A549 (cell line): Measurements from ENCODE around the gene YDJC. TPM values are rescaled to one million over a fixed set of nuclear protein-coding genes. Genes with fewer than 3 reads are reported as not detected.

ENCODE experiments used
- ATAC-seq, 2 experiments: fragments of 200-7000 bp in 1 of 2; fragments of >200 bp in 1 of 2; cut with Nextera tagmentation in 1 of 2; cut with Tn5 transposase in 1 of 2; 3 replicates each; pipeline versions ENCODE4 v1.8.0 to v1.9.1; 2018 to 2020; ENCODE audit warnings: mild to moderate bottlenecking in 1 of 2, moderate library complexity in 1 of 2
- CTCF ChIA-PET: fragments of 300-600 bp; sonication (Branson Sonifier 250); formaldehyde crosslinking; extraction: SDS; loops from one replicate; lab custom pipeline; 2021; ENCODE audit warnings: antibody characterized with exemption, inconsistent platforms; lab: Yijun Ruan, JAX
- POLR2A ChIA-PET: fragments of 350-600 bp; formaldehyde crosslinking; extraction: SDS; loops from one replicate; lab custom pipeline; 2021; ENCODE audit warnings: antibody characterized with exemption, inconsistent platforms; lab: Yijun Ruan, JAX
- DNase-seq, 2 experiments: peaks; one replicate each; pipeline versions ENCODE4 v3.0.0 to v3.0.0-alpha.2; 2011 to 2016; ENCODE audit warnings: low read depth in 1 of 2, low spot score in 1 of 2
- FAIRE-seq: peaks from 2 replicates; lab custom pipeline; 2011; peaks lifted over from hg19 to GRCh38; lab: Jason Lieb, UNC
- H3K27ac ChIP-seq, 2 experiments: fragments of >200 bp; sonication (Bioruptor Twin); formaldehyde crosslinking; 3 replicates each; pipeline ENCODE4 v1.5.1; 2016 to 2017
- H3K4me1 ChIP-seq: fragments of >200 bp; sonication (Bioruptor Twin); formaldehyde crosslinking; 3 replicates; pipeline ENCODE4 v1.6.1; 2016
- H3K4me2 ChIP-seq: fragments of >200 bp; sonication (Bioruptor Twin); formaldehyde crosslinking; 3 replicates; pipeline ENCODE4 v1.6.1; 2016
- H3K4me3 ChIP-seq: fragments of >200 bp; sonication (Bioruptor Twin); formaldehyde crosslinking; 3 replicates; pipeline ENCODE4 v1.5.1; 2016
- H3K9me3 ChIP-seq: fragments of >200 bp; sonication (Bioruptor Twin); formaldehyde crosslinking; 3 replicates; pipeline ENCODE4 v1.6.1; 2016
- CBX2 ChIP-seq: fragments of 200-600 bp; sonication (generic); IDR thresholded peaks from 2 replicates; pipeline ENCODE4 v1.6.1; 2016; ENCODE audit warnings: low read depth, mild to moderate bottlenecking, borderline replicate concordance
- CHD4 ChIP-seq: fragments of 200-600 bp; sonication (generic); IDR thresholded peaks from 2 replicates; pipeline ENCODE4 v1.6.1; 2016; ENCODE audit warnings: antibody characterized with exemption, mild to moderate bottlenecking, borderline replicate concordance
- EP300 ChIP-seq, 2 experiments: fragments of >200 bp; sonication (Bioruptor Twin); formaldehyde crosslinking; IDR thresholded peaks; 2 replicates in 1 of 2; 3 replicates in 1 of 2; pipeline ENCODE4 v1.6.1; 2016 to 2017
- FOXS1 ChIP-seq: fragments of 250-450 bp; sonication (Bioruptor Pico); IDR thresholded peaks from 2 replicates; pipeline ENCODE4 v1.5.0; 2020; ENCODE audit warnings: mild to moderate bottlenecking, moderate library complexity
- GATA3 ChIP-seq: IDR thresholded peaks from 2 replicates; pipeline ENCODE4 v1.6.1; 2012; ENCODE audit warnings: borderline replicate concordance
- HMGXB4 ChIP-seq: fragments of 250-450 bp; sonication (Bioruptor Pico); IDR thresholded peaks from 2 replicates; pipeline ENCODE4 v1.5.0; 2021; ENCODE audit warnings: mild to moderate bottlenecking, moderate library complexity, borderline replicate concordance
- HOXB13 ChIP-seq: fragments of 250-450 bp; sonication (Bioruptor Pico); IDR thresholded peaks from 2 replicates; pipeline ENCODE4 v1.5.0; 2020; ENCODE audit warnings: low read depth, mild to moderate bottlenecking, moderate library complexity
- HOXB5 ChIP-seq: fragments of 250-450 bp; sonication (Bioruptor Pico); IDR thresholded peaks from 2 replicates; pipeline ENCODE4 v1.5.0; 2020; ENCODE audit warnings: mild to moderate bottlenecking, moderate library complexity
- KDM1A ChIP-seq: fragments of 200-600 bp; sonication (generic); IDR thresholded peaks from 2 replicates; pipeline ENCODE4 v1.6.1; 2016; ENCODE audit warnings: low read depth, mild to moderate bottlenecking
- RNF2 ChIP-seq: fragments of 200-600 bp; sonication (generic); IDR thresholded peaks from 2 replicates; pipeline ENCODE4 v1.6.1; 2016; ENCODE audit warnings: low read depth, mild to moderate bottlenecking, antibody characterized with exemption, moderate library complexity, borderline replicate concordance
- SMC3 ChIP-seq: fragments of >200 bp; sonication (Bioruptor Twin); formaldehyde crosslinking; IDR thresholded peaks from 3 replicates; pipeline ENCODE4 v1.6.1; 2018; ENCODE audit warnings: inconsistent platforms
- SREBF2 ChIP-seq: fragments of 450-650 bp; IDR thresholded peaks from 2 replicates; pipeline ENCODE4 v1.6.1; 2014; ENCODE audit warnings: mild to moderate bottlenecking, moderate library complexity
- TP53 ChIP-seq: fragments of 250-450 bp; sonication (Bioruptor Pico); IDR thresholded peaks from 2 replicates; pipeline ENCODE4 v1.5.0; 2021; ENCODE audit warnings: mild to moderate bottlenecking, moderate library complexity
- ZSCAN20 ChIP-seq: fragments of 250-450 bp; sonication (Bioruptor Pico); IDR thresholded peaks from 2 replicates; pipeline ENCODE4 v1.8.0; 2022; ENCODE audit warnings: mild to moderate bottlenecking, moderate library complexity
- WGBS: methylation state at CpG from one replicate; pipeline ENCODE4 v1.1.6; 2017; ENCODE audit errors: missing lambda C conversion rate; 5-methylcytosine and 5-hydroxymethylcytosine counted together
- polyA plus RNA-seq, 4 experiments: library from polyadenylated mRNA; depleted of rRNA in 3 of 4; stranded (reverse); fragments of >200 nt; fragmentation: RNase III in 1 of 4; extraction: RNeasy Plus Mini Kit Qiagen cat#74134 plus additional on column Dnase treatment in 1 of 4; gene quantifications; 2 replicates in 3 of 4; 3 replicates in 1 of 4; pipeline ENCODE4 v1.2.3, GENCODE V29; 2011 to 2017
- TF ChIP-seq, protein P1 (sequence below): fragments of >200 bp; sonication (Bioruptor Twin); formaldehyde crosslinking; IDR thresholded peaks from 3 replicates; pipeline ENCODE4 v1.5.1; 2016
- TF ChIP-seq, protein P2 (sequence below): IDR thresholded peaks from 2 replicates; pipeline ENCODE4 v1.6.1; 2012; ENCODE audit warnings: low read depth, borderline replicate concordance

Gene YDJC
- polyA plus RNA-seq, 2 of the 4 experiments (the other 2 are of a cell fraction): 24.8 to 28.3 TPM

DNA sequence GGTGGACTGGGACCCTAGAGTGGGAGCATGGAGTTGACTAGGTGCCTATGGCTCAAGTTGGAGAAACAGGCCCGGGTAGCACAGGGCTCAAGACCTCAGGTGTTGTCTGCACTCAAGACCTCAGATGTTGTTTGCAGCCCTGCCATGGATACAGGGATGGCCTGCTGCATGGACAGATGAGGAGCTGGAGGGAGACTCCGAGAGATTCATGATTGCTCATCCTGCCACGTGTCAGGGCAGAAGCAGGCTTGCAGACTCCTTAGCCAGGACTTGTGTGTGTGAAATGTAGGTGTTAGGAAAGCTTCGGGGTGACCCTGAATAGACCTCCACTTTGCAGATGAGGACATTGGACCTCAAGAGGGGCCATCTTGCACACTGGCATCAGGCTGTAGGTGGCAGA, 3.7 kb upstream of the YDJC start:
- POLR2A ChIA-PET: no interaction called here
- FAIRE-seq (no peak), ATAC-seq (no peak)

GRCh38 chr22:21632931-21633330, 3.1 kb upstream of the YDJC start:
- Histone ChIP-seq H3K4me2 (no peak overlapping the region), H3K4me1 (peaks cover 9% of the 10 kb centered on the region; the same call in 1 of the 3 replicates), H3K27ac (no peak overlapping the region), H3K9me3 (no peaks in the 10 kb centered on the region), H3K4me3 (no peak overlapping the region)
- WGBS: 93% methylated on average over 18 of the region's 18 CpGs
- ATAC-seq: no peak
- TF ChIP-seq RNF2: no peak
- no peak for TF ChIP-seq TP53 (CRISPR knock-in tag)
- TF ChIP-seq ZSCAN20 (CRISPR knock-in tag): no peak
- no peak for TF ChIP-seq SREBF2
- no peak for TF ChIP-seq KDM1A
- no peak for TF ChIP-seq EP300 (IDR thresholded peaks at IDR 0.05)
- no peak for TF ChIP-seq HOXB13 (CRISPR knock-in tag)
- TF ChIP-seq, protein P1, sequence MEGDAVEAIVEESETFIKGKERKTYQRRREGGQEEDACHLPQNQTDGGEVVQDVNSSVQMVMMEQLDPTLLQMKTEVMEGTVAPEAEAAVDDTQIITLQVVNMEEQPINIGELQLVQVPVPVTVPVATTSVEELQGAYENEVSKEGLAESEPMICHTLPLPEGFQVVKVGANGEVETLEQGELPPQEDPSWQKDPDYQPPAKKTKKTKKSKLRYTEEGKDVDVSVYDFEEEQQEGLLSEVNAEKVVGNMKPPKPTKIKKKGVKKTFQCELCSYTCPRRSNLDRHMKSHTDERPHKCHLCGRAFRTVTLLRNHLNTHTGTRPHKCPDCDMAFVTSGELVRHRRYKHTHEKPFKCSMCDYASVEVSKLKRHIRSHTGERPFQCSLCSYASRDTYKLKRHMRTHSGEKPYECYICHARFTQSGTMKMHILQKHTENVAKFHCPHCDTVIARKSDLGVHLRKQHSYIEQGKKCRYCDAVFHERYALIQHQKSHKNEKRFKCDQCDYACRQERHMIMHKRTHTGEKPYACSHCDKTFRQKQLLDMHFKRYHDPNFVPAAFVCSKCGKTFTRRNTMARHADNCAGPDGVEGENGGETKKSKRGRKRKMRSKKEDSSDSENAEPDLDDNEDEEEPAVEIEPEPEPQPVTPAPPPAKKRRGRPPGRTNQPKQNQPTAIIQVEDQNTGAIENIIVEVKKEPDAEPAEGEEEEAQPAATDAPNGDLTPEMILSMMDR: no peak
- FAIRE-seq: no peak
- POLR2A ChIA-PET: no interaction called here
- no peak for DNase-seq
- CTCF ChIA-PET: interaction anchor here (9.7 kb wide), 1 partner anchor 8 kb away, joined by 133 read pairs; the partner anchor contains the start of gene SDF2L1

More for the DNA sequence above, 3.7 kb upstream of the YDJC start:
- H3K4me2 ChIP-seq: no peak overlapping the region
- peaks cover 3% of the 10 kb centered on the region; the same call in 1 of the 3 replicates for H3K4me1 ChIP-seq
- WGBS: 88% methylated on average over 1 of the region's 4 CpGs
- DNase-seq: no peak
- TF ChIP-seq CBX2 (no peak), HOXB5 (no peak), CHD4 (no peak)
- no peak overlapping the region for H3K27ac ChIP-seq
- no peak overlapping the region for H3K4me3 ChIP-seq
- no peaks in the 10 kb centered on the region for H3K9me3 ChIP-seq
- CTCF ChIA-PET: interaction anchor here (0.9 to 9.7 kb wide), 3 partner anchors 8 to 14 kb away, joined by 3 to 133 read pairs (median 21); partner anchors contain the start of gene SDF2L1

GRCh38 chr22:21632237-21632895, 2.5 kb upstream of the YDJC start, which contains the start of gene CCDC116:
Gene CCDC116 (plus strand): TSS chr22:21632760. CDS start chr22:21633182, 422 bp downstream.
- H3K4me2 ChIP-seq: no peak within 1 kb of the TSS
- TF ChIP-seq HOXB5 (no peak), GATA3 (no peak), FOXS1 (no peak), HOXB13 (CRISPR knock-in tag) (no peak), SMC3 (no peak), HMGXB4 (CRISPR knock-in tag) (no peak), TP53 (CRISPR knock-in tag) (no peak)
- TF ChIP-seq, protein P2, sequence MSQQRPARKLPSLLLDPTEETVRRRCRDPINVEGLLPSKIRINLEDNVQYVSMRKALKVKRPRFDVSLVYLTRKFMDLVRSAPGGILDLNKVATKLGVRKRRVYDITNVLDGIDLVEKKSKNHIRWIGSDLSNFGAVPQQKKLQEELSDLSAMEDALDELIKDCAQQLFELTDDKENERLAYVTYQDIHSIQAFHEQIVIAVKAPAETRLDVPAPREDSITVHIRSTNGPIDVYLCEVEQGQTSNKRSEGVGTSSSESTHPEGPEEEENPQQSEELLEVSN: no peak
- H3K27ac ChIP-seq: no peak within 1 kb of the TSS
- H3K4me3 ChIP-seq: no peak within 1 kb of the TSS
- peaks cover 9% of the 10 kb centered on the region; the same call in 1 of the 3 replicates for H3K4me1 ChIP-seq
- ChIA-PET CTCF (interaction anchor here (1.2 to 9.7 kb wide), 2 partner anchors 9 to 14 kb away, joined by 3 to 133 read pairs; partner anchors contain the start of gene SDF2L1), POLR2A (no interaction called here)
- WGBS: 87% methylated on average over 22 of the region's 27 CpGs
- no peaks in the 10 kb centered on the region for H3K9me3 ChIP-seq
- ATAC-seq (no peak; a peak in 1 of 6 replicates), DNase-seq (peak in 1 of 2 experiments; percentile 31), FAIRE-seq (no peak)
